SK-N-DZ (cell line): ENCODE measurements around the gene PHGDH. TPM values are rescaled to one million over a fixed set of nuclear protein-coding genes. Genes with fewer than 3 reads are reported as not detected.
"Not testable (repeated sequence)": the region's sequence is repeated elsewhere in the genome, so short reads cannot be mapped to it uniquely, and the experiment has no call there.

ENCODE experiments used
- DNase-seq: peaks from one replicate; pipeline ENCODE4 v3.0.0-alpha.2; 2015; ENCODE audit warnings: low spot score
- polyA plus RNA-seq, 2 experiments: library from polyadenylated mRNA; depleted of rRNA; stranded (reverse); fragments of >200 nt; gene quantifications; 2 replicates each; pipeline ENCODE4 v1.2.3, GENCODE V29; 2014

Gene PHGDH
- polyA plus RNA-seq (2014; cell fraction: cytosol; rRNA removed), result 193 and 200 TPM in 2 replicates
- 90.9 and 154 TPM in 2 replicates for polyA plus RNA-seq (2014; cell fraction: nucleus; rRNA removed)

GRCh38 chr1:119711804-119712341 is at the start of gene PHGDH:
PHGDH (plus strand) TSS chr1:119711934; CDS start chr1:119712023, 89 bp downstream.
- peak; percentile 90 for DNase-seq

- DNase-seq, result no peak
Measured at GRCh38 chr1:119662034-119662437, 49.7 kb upstream of the PHGDH start.

GRCh38 chr1:119664067-119664466 is 47.7 kb upstream of the PHGDH start:
- DNase-seq, result no peak

GRCh38 chr1:119667173-119667572 is 44.6 kb upstream of the PHGDH start:
- DNase-seq, result no peak

- DNase-seq, result no peak
Measured at GRCh38 chr1:119670898-119671297, 40.8 kb upstream of the PHGDH start.

GRCh38 chr1:119673171-119673940 is 38.4 kb upstream of the PHGDH start:
- no peak for DNase-seq

- DNase-seq, result no peak
Measured at GRCh38 chr1:119674111-119674526, 37.6 kb upstream of the PHGDH start.

- DNase-seq, result no peak
Measured at GRCh38 chr1:119674835-119675289, 36.9 kb upstream of the PHGDH start.

- peak; percentile 78 for DNase-seq
Measured at GRCh38 chr1:119675349-119676345, 36.1 kb upstream of the PHGDH start.

- DNase-seq, result no peak
Measured at GRCh38 chr1:119676571-119677206, 35.0 kb upstream of the PHGDH start.

- no peak for DNase-seq
Measured at GRCh38 chr1:119679223-119679622, 32.5 kb upstream of the PHGDH start.

GRCh38 chr1:119680193-119680592 is 31.5 kb upstream of the PHGDH start:
- no peak for DNase-seq

- DNase-seq, result no peak
Measured at GRCh38 chr1:119680723-119681122, 31.0 kb upstream of the PHGDH start.

- DNase-seq, result no peak
Measured at GRCh38 chr1:119681560-119681959, 30.2 kb upstream of the PHGDH start.

- no peak for DNase-seq
Measured at GRCh38 chr1:119682141-119682540, 29.6 kb upstream of the PHGDH start.

GRCh38 chr1:119683893-119684292 is 27.8 kb upstream of the PHGDH start:
- no peak for DNase-seq

- no peak for DNase-seq
Measured at GRCh38 chr1:119686661-119687060, 25.1 kb upstream of the PHGDH start.

GRCh38 chr1:119687434-119688079 is 24.2 kb upstream of the PHGDH start:
- DNase-seq, result no peak

- DNase-seq, result no peak
Measured at GRCh38 chr1:119688810-119689209, 22.9 kb upstream of the PHGDH start.

GRCh38 chr1:119689511-119689910 is 22.2 kb upstream of the PHGDH start:
- no peak for DNase-seq

GRCh38 chr1:119696863-119697262 is 14.9 kb upstream of the PHGDH start:
- DNase-seq, result not testable (repeated sequence)
